ENCODE data around the gene NPLOC4.
A peak's percentile ranks its signal among the peaks of the same experiment; 100 is the strongest.

The NPLOC4 gene

GRCh38 chr17:81672504-81672903 lies 35.6 kb upstream of the NPLOC4 start:
- TF ChIP-seq ZFX (IDR thresholded peaks at IDR 0.05; ENCODE audit: borderline replicate concordance) = no peak
- no peak for TF ChIP-seq CTCF (IDR thresholded peaks at IDR 0.05)
- no peak overlapping the region for H3K27ac ChIP-seq

GRCh38 chr17:81667754-81668153 lies 30.8 kb upstream of the NPLOC4 start:
- TF ChIP-seq CTCF (IDR thresholded peaks at IDR 0.05) (0 out of 2 replicates have a peak, but pooled peaks have one; percentile 9), ZFX (IDR thresholded peaks at IDR 0.05; ENCODE audit: borderline replicate concordance) (no peak)
- peak overlapping the region; percentile 84 for H3K27ac ChIP-seq

- TF ChIP-seq CTCF (IDR thresholded peaks at IDR 0.05) (no peak), ZFX (IDR thresholded peaks at IDR 0.05; ENCODE audit: borderline replicate concordance) (no peak)
- peak within 1 kb of the TSS; percentile 84 for H3K27ac ChIP-seq
Observed at GRCh38 chr17:81666342-81667191, 29.7 kb upstream of the NPLOC4 start, which contains the start of the genes CCDC137 and OXLD1. TSS of gene CCDC137 (plus strand) at chr17:81666737. CDS start at chr17:81666767, 30 bp downstream. TSS of gene OXLD1 (minus strand) at chr17:81666605. CDS start at chr17:81666577, 28 bp downstream.

DNA sequence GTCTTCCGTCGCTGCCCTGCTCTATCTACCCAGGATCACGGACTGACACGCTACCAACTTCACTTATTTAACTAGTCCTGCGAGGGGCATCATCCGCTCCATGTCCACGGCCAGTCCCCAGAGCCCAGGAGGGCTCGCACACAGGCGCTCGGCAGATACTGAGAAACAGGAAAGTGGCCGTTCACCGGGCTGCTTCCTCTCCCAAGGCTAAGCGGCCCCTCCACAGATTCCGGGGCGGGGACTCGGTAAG lies 29.1 kb upstream of the NPLOC4 start:
- TF ChIP-seq ZFX (IDR thresholded peaks at IDR 0.05; ENCODE audit: borderline replicate concordance) = no peak
- TF ChIP-seq CTCF (IDR thresholded peaks at IDR 0.05) = no peak
- H3K27ac ChIP-seq = peak overlapping the region; percentile 84

DNA sequence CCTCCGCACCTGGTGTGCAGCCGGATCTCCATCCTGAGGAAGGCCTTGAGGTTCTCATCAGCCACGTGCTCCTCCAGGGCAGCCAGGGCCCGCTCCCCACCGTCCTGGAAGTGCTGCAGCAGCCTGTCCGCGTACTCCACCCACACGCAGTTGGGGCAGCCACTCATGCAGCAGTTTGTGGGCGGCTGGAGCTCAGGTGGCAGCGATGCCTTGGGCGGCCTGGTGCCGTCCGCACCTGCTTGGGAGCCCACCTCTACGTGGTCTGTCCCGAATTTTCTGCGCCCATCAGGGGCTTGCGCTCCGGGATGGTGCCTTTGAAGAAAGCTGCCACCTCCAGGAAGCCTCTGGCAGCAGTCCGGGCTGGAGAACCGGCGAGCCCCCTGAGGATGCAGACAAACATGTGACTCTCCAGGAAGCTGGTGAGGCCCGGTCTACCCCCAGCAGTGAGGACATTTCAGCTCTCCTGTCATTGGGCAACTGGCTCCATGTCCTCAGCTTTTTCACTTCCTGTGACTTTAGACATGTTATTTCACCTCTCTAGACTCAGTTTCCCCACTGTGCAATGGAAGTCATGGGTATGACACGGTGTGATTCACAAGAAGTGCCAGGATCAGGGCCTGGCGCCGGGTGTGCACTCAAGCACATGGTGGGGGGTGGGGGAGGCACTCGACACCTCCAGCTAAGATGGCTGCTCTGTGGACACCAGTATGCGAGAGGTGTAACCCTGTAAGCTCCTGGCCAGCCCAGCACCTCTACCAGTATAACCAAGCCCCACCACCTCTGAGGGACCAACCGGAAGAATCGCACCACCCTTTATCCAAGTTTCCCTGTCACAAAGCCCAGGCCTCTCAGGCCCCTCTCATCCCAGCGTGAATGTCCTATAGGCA lies 28.5 kb upstream of the NPLOC4 start:
- no peak for TF ChIP-seq CTCF (IDR thresholded peaks at IDR 0.05)
- TF ChIP-seq ZFX (IDR thresholded peaks at IDR 0.05; ENCODE audit: borderline replicate concordance) = no peak
- H3K27ac ChIP-seq = peak overlapping the region; percentile 84

DNA sequence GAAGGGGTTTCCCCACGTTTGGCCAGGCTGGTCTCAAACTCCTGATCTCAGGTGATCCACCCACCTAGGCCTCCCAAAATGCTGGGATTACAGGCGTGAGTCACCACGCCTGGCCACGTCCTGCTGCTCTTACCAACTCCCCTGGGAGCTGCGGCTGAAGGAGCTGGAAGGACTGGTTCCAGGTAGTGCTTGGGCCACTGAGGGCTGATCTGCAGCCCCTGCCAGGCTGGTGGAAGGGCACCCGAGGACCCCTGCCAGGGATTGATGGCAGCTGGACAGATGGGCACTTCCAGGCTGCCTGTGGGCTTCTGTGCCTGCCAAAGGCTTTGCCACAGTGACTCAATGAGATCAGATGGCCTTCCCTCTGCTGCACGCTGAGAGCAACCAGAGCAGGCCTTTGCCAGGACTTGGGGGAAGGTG lies 27.1 kb upstream of the NPLOC4 start:
- TF ChIP-seq CTCF (IDR thresholded peaks at IDR 0.05) = no peak
- TF ChIP-seq ZFX (IDR thresholded peaks at IDR 0.05; ENCODE audit: borderline replicate concordance) = no peak
- peak overlapping the region; percentile 34 for H3K27ac ChIP-seq

All from 22Rv1 (cell line).